Pancreas (tissue), 10 donors: ENCODE data around the gene CHRNA5. TPM values are rescaled to one million over a fixed set of nuclear protein-coding genes. Genes with fewer than 3 reads are reported as not detected.

Experiments
- ATAC-seq, 4 donors: fragments of 200-7000 bp; cut with Tn5 transposase; one replicate each; pipeline versions ENCODE4 v1.8.0 to v1.9.1; 2020; ENCODE audit warnings: mild to moderate bottlenecking in 4 of 4, moderate library complexity in 4 of 4
- DNase-seq, 6 donors: peaks; one replicate each; pipeline ENCODE4 v3.0.0-alpha.2; 2020
- FAIRE-seq: peaks from 2 replicates; lab custom pipeline; 2012; peaks lifted over from hg19 to GRCh38; lab: Jason Lieb, UNC
- H3K27ac ChIP-seq, 4 donors: fragments of 200-600 bp; sonication (generic); 1 replicate in 3 of 4; 2 replicates in 1 of 4; pipeline versions ENCODE4 v1.5.0 to v1.8.0; 2020
- H3K27me3 ChIP-seq, 4 donors: fragments of 200-600 bp; one replicate each; pipeline ENCODE4 v1.8.0; 2021
- H3K36me3 ChIP-seq, 3 donors: fragments of 200-600 bp; sonication (generic) in 1 of 3; one replicate each; pipeline versions ENCODE4 v1.5.0 to v1.8.0; 2020 to 2021
- H3K4me1 ChIP-seq, 3 donors: fragments of 200-600 bp; one replicate each; pipeline ENCODE4 v1.8.0; 2021
- H3K4me3 ChIP-seq, 4 donors: fragments of 200-600 bp; sonication (generic) in 2 of 4; one replicate each; pipeline versions ENCODE4 v1.5.0 to v1.8.0; 2020 to 2021
- H3K9me3 ChIP-seq, 4 donors: fragments of 200-600 bp; one replicate each; pipeline ENCODE4 v1.8.0; 2021
- CTCF ChIP-seq, 4 donors: fragments of 200-600 bp; sonication (generic) in 3 of 4; IDR thresholded peaks; one replicate each; pipeline versions ENCODE4 v1.5.0 to v1.8.0; 2021; ENCODE audit warnings: antibody characterized with exemption in 4 of 4
- WGBS, 2 donors: extraction: QIAGEN DNeasy Blood & Tissue Kit; methylation state at CpG; one replicate each; pipeline ENCODE4 v1.1.7; 2013; 5-methylcytosine and 5-hydroxymethylcytosine counted together
- intact Hi-C, 3 donors: fragments of 100-400 bp; cut with DNase I; formaldehyde crosslinking; loops; one replicate each; pipeline versions ENCODE4 v1.11.1 to v1.14.2; 2022
- polyA plus RNA-seq, 2 donors: library from polyadenylated mRNA; stranded (reverse); fragments of 200-250 nt; gene quantifications; one replicate each; pipeline ENCODE4 v1.2.3, GENCODE V29; 2013
- total RNA-seq, 6 donors: library from RNA; stranded (reverse); fragmentation: NEBNext Ultra II Directional in 4 of 6; extraction: Animal tissue kit (Norgen Biotek cat#: 25700) in 4 of 6; gene quantifications; one replicate each; pipeline versions ENCODE4 v1.2.1 to v1.2.4, GENCODE V29; 2021 to 2023
- donor health status: healthy with polysubstance abuse.
- donor health status: DM: no; HTN: no; CAD: no; lungs with moderate emphysema.
- donor health status: DM: no; HTN: no; CAD: no.
- donor health status: control.
- donor health status: control.
- donor health status: Bipolar disorder and iron deficiency.
- donor health status: DM: yes; HTN: yes; CAD: no.
- donor health status: DM: no; HTN: no; CAD: no.
- donor health status: DM: no; HTN: no; CAD: no.
- donor health status: DM: yes; HTN: yes; CAD: no.

The CHRNA5 gene
- total and polyA plus RNA-seq, 8 donors = 0.80 to 2.9 (median 1.8) TPM

GRCh38 chr15:78573416-78573815 lies 8.1 kb downstream of the CHRNA5 start:
- H3K36me3 ChIP-seq = no peaks in the 10 kb centered on the region
- H3K27ac ChIP-seq = no peak overlapping the region
- WGBS, 2 donors = 21 to 29% methylated on average over 4 of the region's 4 CpGs
- no peak for ATAC-seq
- FAIRE-seq = no peak
- no peaks in the 10 kb centered on the region for H3K4me1 ChIP-seq
- intact Hi-C loops = no loop called here
- DNase-seq = no peak
- no peaks in the 10 kb centered on the region for H3K27me3 ChIP-seq
- no peak for TF ChIP-seq CTCF (IDR thresholded peaks at IDR 0.05)
- H3K4me3 ChIP-seq = no peak overlapping the region
- no peaks in the 10 kb centered on the region for H3K9me3 ChIP-seq

GRCh38 chr15:78574944-78575343 lies 9.6 kb downstream of the CHRNA5 start:
- DNase-seq (no peak), FAIRE-seq (no peak), ATAC-seq (no peak)
- TF ChIP-seq CTCF (IDR thresholded peaks at IDR 0.05) = no peak
- 91 to 100% methylated on average over 1 of the region's 1 CpG for WGBS, 2 donors
- Histone ChIP-seq H3K36me3 (no peaks in the 10 kb centered on the region), H3K4me3 (no peak overlapping the region), H3K4me1 (no peaks in the 10 kb centered on the region), H3K9me3 (no peaks in the 10 kb centered on the region), H3K27me3 (no peaks in the 10 kb centered on the region), H3K27ac (no peak overlapping the region)
- intact Hi-C loops = no loop called here

- Histone ChIP-seq H3K27me3 (no peaks in the 10 kb centered on the region), H3K4me1 (no peaks in the 10 kb centered on the region), H3K9me3 (no peaks in the 10 kb centered on the region), H3K4me3 (no peak overlapping the region), H3K27ac (no peak overlapping the region), H3K36me3 (no peaks in the 10 kb centered on the region)
- FAIRE-seq (no peak), DNase-seq (no peak), ATAC-seq (no peak)
- no peak for TF ChIP-seq CTCF (IDR thresholded peaks at IDR 0.05)
- intact Hi-C loops = no loop called here
- WGBS, 2 donors = 94 to 95% methylated on average over 1 of the region's 1 CpG
Observed at GRCh38 chr15:78597583-78597982, 32.3 kb downstream of the CHRNA5 start.

- Histone ChIP-seq H3K4me3 (no peak overlapping the region), H3K9me3 (no peaks in the 10 kb centered on the region), H3K4me1 (no peaks in the 10 kb centered on the region), H3K27ac (no peak overlapping the region), H3K36me3 (no peaks in the 10 kb centered on the region), H3K27me3 (no peaks in the 10 kb centered on the region)
- intact Hi-C loops = no loop called here
- FAIRE-seq (no peak), ATAC-seq (no peak), DNase-seq (no peak)
- 87 to 93% methylated on average over 3 of the region's 3 CpGs for WGBS, 2 donors
- TF ChIP-seq CTCF (IDR thresholded peaks at IDR 0.05) = no peak
Observed at GRCh38 chr15:78598348-78598747, 33.0 kb downstream of the CHRNA5 start.

GRCh38 chr15:78599189-78599588 lies 33.9 kb downstream of the CHRNA5 start:
- H3K27me3 ChIP-seq = no peaks in the 10 kb centered on the region
- no peaks in the 10 kb centered on the region for H3K9me3 ChIP-seq
- H3K27ac ChIP-seq = no peak overlapping the region
- DNase-seq (no peak), ATAC-seq (no peak), FAIRE-seq (no peak)
- no peaks in the 10 kb centered on the region for H3K36me3 ChIP-seq
- no peaks in the 10 kb centered on the region for H3K4me1 ChIP-seq
- TF ChIP-seq CTCF (IDR thresholded peaks at IDR 0.05) = no peak
- intact Hi-C loops = no loop called here
- no peak overlapping the region for H3K4me3 ChIP-seq
